Stimulated activated CD4-positive, alpha-beta T cell treated with anti-CD3 and anti-CD28 coated beads, Interleukin-1b, Interleukin-23, amount 100 ng/mL, for 4 hours (primary cell): ENCODE results near the gene FAM240A.
A peak's percentile ranks its signal among the peaks of the same experiment; 100 is the strongest.
"Not testable (repeated sequence)": the region's sequence is repeated elsewhere in the genome, so short reads cannot be mapped to it uniquely, and the experiment has no call there.

ENCODE experiments used
- DNase-seq, 2 donors: peaks; one replicate each; pipeline ENCODE4 v3.0.0-alpha.2; 2020; ENCODE audit warnings: low read depth in 2 of 2

Gene FAM240A

GRCh38 chr3:46612324-46612723, at the start of gene FAM240A:
TSS of gene FAM240A (plus strand) at chr3:46612525. CDS start at chr3:46612684, 159 bp downstream.
- DNase-seq = no peak

DNA sequence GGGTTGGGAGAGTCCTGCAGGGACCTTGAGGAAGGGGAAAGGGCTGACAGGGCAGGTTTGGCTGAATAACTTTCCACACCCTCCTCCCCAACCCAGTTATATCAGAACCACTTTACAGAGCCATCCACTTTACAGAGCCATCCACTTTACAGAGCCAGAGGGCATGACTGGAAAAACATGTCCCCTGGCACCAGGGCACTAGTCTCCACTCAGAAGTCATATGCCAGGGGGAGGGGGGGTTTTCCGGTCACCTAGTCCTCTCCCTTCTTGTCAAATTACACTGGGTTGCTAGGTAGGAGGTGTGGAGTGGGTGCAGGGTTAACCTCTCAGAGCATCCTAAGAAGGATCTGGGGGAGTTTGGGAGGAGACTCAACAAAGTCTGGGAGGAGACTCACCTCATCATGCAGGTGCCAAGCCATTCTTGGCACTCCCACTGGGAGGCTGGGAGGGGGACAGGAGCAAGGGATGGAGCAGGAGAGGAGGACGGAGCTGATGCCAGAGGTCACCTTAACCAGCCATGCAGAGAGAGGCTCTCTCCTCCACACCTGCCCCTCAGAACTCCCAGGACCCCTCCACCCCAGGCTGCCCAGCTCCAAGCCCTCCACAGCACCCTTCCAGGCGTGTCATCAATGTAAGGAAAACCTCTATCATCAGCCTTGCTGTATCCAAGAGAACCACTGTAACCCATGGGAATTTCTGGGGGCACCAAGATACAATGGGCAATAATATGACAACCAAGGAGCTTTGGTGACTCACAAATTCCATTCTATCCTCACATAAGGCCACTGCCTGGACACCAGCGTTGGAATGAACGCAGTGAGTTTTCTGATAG, 47.9 kb upstream of the FAM240A start:
- no peak for DNase-seq

GRCh38 chr3:46565077-46565476, 47.2 kb upstream of the FAM240A start:
- no peak for DNase-seq

GRCh38 chr3:46565607-46566039, 46.7 kb upstream of the FAM240A start:
- DNase-seq = no peak

DNA sequence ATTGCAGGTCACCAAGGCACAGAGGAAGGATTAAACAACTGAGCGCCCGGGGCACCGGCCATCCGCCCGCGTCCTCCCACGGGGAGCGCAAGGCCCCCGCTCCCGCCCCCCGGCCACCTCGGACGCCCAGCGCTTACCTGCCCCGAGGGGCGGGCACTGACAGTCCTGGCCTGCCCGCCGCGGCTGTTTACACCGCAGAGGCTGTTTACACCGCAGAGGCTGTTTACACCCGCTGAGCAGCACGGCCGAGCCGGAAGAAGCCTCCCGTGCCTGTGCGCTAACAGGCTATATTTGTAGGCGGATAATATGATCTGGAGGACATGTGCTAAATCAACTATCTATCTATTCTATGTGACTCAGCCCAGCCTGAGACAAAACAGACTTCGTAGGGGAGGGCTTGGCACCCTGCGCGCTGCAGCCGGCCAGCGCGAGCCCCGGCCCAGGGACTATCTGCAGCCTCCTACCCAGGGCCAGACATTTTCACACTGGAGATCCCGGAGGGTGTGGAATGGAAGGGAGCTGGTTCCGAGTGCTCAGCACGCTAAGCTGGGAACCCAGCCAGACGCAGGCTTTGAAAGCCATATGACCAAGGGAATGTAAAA, 46.2 kb upstream of the FAM240A start, which contains the start of gene LRRC2:
LRRC2 (minus strand) TSS at position 263 of the 602 bp plus-strand sequence. CDS start 14,711 bp downstream, outside the sequence.
- DNase-seq = peak in 1 of 2 donors; percentile 12

GRCh38 chr3:46571684-46572083, 40.6 kb upstream of the FAM240A start:
- no peak for DNase-seq

- DNase-seq = no peak
Measured at GRCh38 chr3:46573701-46574100, 38.6 kb upstream of the FAM240A start.

- DNase-seq = no peak
Measured at GRCh38 chr3:46574243-46574646, 38.1 kb upstream of the FAM240A start.

DNA sequence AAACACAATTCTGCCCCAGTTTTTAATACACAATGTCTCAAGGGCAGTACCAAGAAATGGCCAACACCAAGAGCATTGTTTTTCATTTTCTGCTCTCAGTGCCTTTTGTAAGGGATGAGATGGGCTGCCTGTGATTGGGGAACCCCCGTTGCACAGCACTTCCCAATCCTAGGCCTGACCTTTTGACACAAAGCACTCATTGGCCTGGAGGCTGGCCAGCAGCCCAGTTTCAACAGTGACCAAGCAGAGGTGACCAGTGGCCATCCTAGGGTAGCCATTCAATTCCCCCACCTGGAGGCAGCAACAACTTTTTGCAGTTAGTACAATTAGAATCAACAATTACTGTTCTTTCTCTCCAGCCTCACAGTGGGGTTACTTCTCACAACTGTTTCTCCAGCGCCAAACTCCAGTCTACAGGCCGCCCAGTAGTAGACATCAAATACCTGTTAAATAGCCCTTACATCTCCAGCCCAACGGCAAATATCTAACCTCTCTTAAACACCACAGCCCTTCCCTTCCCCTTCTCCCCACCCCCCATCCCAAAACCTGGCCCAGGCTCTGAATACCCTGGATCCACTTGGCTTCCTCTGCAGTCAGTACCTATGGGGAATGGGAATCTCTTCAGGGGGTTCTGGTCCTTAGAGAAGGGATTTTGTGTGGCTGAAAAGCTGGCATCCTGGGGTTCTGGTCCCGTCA, 37.3 kb upstream of the FAM240A start:
- DNase-seq = no peak

- DNase-seq = no peak
Measured at GRCh38 chr3:46575577-46576222, 36.6 kb upstream of the FAM240A start.

GRCh38 chr3:46576386-46576785, 35.9 kb upstream of the FAM240A start:
- DNase-seq = no peak

DNA sequence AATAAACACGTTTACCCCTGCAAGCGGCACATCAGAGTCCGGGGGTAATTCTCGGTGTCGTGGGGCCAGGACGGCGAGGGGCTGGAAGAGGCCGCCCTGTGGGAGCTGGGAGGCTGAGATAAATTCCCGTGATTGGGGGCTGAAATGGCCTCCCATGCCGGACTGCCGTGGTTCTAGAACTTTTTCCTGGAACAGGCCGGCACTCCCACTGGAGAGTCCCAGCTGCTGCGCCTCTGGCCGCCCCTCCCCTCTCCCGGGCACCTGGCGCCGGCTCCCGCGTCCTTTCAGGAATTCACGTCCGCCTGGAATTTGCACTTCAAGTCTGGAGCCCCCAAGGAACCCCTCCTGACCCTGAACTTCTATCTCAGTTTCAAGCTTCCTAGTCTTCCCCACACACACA, 35.4 kb upstream of the FAM240A start:
- DNase-seq = no peak

DNA sequence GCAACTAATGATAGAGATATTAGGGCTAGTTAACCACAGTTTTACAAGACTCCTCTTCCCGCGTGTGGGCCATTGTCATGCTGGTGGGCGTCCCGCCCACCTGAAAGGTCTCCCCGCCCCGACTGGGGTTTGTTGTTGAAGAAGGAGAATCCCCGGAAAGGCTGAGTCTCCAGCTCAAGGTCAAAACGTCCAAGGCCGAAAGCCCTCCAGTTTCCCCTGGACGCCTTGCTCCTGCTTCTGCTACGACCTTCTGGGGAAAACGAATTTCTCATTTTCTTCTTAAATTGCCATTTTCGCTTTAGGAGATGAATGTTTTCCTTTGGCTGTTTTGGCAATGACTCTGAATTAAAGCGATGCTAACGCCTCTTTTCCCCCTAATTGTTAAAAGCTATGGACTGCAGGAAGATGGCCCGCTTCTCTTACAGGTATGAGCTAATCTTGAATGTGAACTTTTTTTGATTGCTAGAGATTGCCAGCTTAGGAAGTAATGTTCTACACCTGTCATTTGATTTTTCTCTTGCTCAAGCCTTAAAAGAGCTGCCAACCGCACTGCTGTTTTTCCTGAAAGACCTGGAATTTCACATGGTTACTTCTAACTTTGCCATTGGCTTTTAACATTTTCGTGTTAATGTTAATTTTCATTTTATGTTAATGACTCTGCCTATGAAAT, 34.6 kb upstream of the FAM240A start:
- DNase-seq = not testable (repeated sequence)

DNA sequence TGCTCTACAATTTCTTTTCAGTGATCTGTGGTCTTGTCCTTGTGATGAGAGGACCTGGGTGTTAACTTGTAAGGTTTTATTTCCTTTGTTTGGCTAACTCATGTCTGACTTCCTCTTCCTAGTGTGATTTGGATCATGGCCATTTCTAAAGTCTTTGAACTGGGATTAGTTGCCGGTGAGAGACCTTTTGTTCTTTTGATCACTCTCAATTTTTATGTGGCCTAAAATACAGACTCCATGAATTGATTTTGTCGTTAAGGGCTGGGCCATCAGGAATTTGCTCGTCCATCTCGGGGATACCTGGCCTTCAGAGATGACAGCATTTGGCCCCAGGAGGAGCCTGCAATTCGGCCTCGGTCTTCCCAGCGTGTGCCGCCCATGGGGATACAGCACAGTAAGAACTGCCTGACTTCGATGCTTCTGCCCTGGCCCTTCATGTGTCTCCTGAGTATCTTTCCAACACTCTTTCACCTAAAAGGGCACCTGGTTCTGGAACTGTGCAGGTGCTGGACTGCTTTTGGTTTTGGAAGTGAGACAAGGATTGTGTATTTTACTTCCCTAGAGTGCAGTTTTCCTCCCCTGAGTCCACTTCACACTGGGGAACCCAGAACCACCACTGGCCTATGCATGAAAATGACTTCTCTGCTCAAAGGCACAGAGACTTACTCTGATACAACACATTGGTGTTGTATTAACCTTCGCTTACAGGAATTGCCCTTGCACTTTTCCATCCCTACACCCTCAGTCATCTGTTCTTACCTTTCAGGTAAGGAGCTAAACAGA, 33.2 kb upstream of the FAM240A start:
- no peak for DNase-seq

DNA sequence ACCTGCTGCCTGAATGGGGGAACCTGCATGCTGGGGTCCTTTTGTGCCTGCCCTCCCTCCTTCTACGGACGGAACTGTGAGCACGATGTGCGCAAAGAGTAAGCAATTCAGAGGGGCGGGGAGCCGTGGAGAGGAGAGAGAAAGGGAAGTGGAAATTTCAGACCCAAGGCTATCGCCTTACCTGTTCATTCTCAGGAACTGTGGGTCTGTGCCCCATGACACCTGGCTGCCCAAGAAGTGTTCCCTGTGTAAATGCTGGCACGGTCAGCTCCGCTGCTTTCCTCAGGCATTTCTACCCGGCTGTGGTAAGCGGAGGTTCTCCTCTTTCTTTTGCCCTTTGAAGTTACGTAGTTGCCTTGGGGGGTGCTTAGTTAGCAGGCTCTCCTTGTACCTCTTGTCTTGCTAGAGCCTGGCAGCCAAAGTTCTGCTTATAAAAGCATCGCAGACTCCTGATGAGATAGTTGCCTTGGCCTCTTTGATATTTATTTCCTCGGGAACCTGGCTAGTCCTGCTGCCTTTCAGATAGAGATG, 32.5 kb upstream of the FAM240A start:
- DNase-seq = no peak

DNA sequence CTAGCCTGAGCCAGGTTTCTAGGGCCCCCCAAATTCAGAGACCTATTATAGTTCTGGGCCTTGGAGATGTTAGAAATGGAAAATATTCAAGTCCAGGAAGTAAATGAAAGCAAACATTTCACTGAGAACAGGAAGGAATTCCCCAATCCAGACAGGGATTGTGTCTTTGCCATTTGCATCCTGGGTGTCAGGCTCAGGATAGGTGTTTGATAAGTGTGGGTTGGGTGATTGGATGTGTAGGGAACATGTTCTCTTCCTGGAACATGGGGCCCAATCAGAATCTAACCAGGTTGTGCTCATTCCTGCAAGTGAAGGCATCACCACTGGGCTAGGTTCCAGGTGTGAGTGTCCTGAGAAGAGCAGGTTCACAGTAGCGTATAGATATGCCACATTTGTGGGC, 31.6 kb upstream of the FAM240A start:
- no peak for DNase-seq

GRCh38 chr3:46584598-46585467, 27.5 kb upstream of the FAM240A start:
- no peak for DNase-seq

DNA sequence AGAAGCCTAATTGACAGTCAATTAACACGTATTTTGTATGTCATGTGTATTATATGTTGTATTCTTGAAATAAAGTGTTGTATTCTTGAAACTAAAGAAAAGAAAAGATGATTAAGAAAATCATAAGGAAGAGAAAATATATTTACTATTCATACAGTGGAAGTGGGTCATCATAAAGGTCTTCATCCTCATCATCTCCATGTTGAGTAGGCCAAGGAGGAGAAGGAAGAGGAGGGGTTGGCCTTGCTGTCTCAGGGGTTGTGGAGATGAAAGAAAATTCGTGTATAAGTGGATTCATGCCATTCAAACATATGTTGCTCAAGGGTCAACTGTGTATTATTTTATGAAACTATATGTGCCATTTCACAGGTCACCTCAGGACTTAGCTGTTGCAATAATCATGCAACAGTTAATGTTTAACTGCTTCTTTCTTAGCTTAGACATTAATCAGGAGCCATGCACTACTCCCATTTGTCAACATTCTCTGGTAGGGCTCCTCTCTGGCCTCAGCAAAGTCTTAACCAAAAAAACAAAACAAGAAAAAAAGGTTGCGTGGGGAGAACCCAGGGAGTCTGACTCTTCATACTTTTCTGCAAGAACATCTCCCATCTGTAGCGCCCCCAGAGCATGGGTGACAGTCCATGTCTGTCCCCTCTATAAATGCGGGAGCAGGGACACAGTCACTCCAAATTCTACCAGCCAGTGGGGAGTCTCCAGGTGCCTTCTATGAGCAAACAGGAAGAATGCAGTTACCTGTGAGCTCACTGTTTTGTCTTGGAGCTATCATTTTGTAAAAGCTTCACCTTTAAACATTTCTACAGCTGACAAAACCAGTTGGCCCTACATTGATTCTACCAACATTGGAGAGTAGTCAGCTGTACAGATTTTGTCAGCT, 26.3 kb upstream of the FAM240A start:
- DNase-seq = no peak
